AG04449 (cell line): ENCODE measurements around the gene ZMYM4.

Source experiments
- CTCF ChIA-PET: fragments of 350-600 bp; formaldehyde crosslinking; extraction: SDS; loops from one replicate; lab custom pipeline; 2021; ENCODE audit warnings: antibody characterized with exemption; lab: Yijun Ruan, JAX
- POLR2A ChIA-PET: fragments of 400-600, 350-600 bp; formaldehyde crosslinking; extraction: SDS; loops from one replicate; lab custom pipeline; 2020; ENCODE audit warnings: antibody characterized with exemption, inconsistent platforms; lab: Yijun Ruan, JAX
- DNase-seq: peaks from one replicate; pipeline ENCODE4 v3.0.0-alpha.2; 2010; ENCODE audit warnings: low read depth, low spot score
- H3K4me3 ChIP-seq: 2 replicates; pipeline ENCODE4 v1.5.1; 2011; ENCODE audit warnings: low read depth, mild to moderate bottlenecking, control low read depth, low read length
- TF ChIP-seq, protein P1 (sequence below): IDR thresholded peaks from one replicate; pipeline ENCODE4 v1.5.1; 2011; ENCODE audit warnings: mild to moderate bottlenecking, moderate library complexity, low read length, control low read depth, inconsistent platforms; ENCODE audit not compliant: insufficient read depth; ENCODE audit errors: missing control alignments

ZMYM4 gene

DNA sequence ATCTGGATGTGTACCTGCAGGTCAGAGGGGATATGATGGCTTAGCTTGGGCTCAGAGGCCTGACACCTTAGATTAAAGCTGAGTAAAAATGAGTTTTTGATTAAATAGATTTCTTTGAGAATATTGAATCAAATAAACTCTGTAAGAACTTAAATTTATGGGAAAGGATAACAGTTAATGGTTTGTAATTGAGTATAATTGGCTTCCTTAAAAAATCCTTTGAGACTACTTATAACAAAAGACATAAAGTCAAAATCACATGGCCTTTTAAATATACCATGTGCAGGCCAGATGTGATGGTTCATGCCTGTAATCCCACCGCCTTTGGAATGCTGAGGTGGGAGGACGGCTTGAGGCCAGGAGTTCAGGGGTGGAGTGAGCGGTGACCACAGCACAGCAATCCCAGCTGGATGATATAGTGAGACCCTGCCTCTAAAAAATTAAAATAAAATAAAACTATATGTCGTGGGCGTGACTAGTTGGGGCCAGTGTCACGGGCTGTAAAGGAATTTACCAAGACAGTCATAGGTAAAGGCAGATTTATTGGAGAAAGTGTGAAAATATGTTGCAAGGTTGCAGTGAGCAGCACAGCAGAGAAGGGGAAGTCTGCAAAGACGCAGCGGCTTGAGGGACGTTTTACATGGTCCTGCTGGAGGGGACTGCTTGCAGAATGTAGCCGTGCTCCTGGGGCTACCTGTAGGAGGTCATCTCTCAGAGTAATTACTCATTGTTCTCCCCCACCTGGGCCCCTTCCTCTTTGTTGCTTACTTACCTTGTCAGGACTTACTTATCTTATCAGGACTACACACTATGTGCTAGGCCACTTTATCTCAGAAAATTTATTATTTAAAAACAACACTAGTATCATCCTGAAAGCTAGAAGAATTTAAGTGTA is 122.3 kb downstream of the ZMYM4 start:
- H3K4me3 ChIP-seq, result no peak overlapping the region
- CTCF ChIA-PET, result no interaction called here
- DNase-seq, result no peak
- POLR2A ChIA-PET, result no interaction called here
- TF ChIP-seq, protein P1, sequence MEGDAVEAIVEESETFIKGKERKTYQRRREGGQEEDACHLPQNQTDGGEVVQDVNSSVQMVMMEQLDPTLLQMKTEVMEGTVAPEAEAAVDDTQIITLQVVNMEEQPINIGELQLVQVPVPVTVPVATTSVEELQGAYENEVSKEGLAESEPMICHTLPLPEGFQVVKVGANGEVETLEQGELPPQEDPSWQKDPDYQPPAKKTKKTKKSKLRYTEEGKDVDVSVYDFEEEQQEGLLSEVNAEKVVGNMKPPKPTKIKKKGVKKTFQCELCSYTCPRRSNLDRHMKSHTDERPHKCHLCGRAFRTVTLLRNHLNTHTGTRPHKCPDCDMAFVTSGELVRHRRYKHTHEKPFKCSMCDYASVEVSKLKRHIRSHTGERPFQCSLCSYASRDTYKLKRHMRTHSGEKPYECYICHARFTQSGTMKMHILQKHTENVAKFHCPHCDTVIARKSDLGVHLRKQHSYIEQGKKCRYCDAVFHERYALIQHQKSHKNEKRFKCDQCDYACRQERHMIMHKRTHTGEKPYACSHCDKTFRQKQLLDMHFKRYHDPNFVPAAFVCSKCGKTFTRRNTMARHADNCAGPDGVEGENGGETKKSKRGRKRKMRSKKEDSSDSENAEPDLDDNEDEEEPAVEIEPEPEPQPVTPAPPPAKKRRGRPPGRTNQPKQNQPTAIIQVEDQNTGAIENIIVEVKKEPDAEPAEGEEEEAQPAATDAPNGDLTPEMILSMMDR, result no peak

DNA sequence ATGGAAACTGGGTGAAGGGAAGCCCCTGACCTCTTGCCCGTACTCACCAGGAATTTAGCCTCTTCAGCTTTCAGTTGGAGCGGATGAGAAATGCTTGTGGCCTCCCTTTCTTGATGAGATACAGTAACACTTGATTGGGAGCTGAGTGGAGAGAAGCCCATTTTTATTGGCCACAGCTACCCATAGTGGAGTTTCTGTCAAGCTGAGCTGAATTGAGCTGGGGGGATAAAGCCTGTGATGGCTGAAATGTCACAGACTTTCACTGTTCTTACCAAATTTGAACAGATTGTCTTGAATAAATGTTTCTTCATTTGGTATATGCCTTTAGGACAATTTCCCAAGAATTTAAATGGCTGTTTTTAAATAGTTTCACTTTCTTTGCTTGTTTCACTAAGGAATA is 125.9 kb downstream of the ZMYM4 start:
- ChIA-PET CTCF (interaction anchor here (1.1 kb wide), 1 partner anchor 61 kb away, joined by 4 read pairs; no protein-coding TSS in a partner anchor), POLR2A (no interaction called here)
- TF ChIP-seq, protein P1, result no peak
- no peak overlapping the region for H3K4me3 ChIP-seq
- DNase-seq, result no peak

DNA sequence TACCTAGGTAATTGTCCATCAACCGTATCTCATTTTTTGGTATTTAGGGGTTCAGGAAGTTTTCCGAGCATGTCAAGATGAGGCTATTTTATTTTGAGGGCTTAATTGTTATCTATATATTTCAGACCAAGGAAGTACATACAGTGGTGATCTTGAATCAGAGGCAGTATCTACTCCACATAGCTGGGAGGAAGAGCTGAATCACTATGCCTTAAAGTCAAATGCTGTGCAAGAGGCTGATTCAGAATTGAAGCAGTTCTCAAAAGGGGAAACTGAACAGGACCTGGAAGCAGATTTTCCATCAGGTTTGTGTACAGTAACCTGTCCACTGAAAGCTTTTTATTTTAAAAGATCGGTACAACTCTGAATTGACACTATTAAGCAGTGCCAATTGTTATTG is 130.2 kb downstream of the ZMYM4 start:
- CTCF ChIA-PET, result interaction anchor here (1.0 kb wide), 1 partner anchor 50 kb away, joined by 3 read pairs; no protein-coding TSS in a partner anchor
- no peak for DNase-seq
- H3K4me3 ChIP-seq, result no peak overlapping the region
- POLR2A ChIA-PET, result no interaction called here
- TF ChIP-seq, protein P1, result no peak

DNA sequence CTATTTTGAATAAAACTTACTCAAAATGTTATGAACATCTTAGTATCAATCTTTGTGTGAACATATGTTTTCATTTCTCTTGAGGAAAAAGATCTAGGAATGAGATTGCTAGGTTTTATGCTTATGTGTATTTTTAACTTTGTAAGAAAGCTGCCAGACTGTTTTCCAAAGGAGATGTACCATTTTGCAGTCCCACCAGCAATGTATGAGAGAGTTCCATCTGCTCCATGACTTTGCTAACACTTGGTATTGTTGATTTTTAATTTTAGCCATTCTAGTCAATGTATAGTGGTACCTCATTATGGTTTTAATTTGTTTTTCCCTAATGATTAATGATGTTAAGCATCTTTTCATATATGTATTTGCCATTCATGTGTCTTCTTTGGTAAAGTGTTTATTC is 132.5 kb downstream of the ZMYM4 start:
- POLR2A ChIA-PET, result no interaction called here
- TF ChIP-seq, protein P1, result no peak
- CTCF ChIA-PET, result interaction anchor here (2.2 kb wide), 1 partner anchor 199 kb away, joined by 5 read pairs; no protein-coding TSS in a partner anchor
- H3K4me3 ChIP-seq, result no peak overlapping the region
- no peak for DNase-seq

DNA sequence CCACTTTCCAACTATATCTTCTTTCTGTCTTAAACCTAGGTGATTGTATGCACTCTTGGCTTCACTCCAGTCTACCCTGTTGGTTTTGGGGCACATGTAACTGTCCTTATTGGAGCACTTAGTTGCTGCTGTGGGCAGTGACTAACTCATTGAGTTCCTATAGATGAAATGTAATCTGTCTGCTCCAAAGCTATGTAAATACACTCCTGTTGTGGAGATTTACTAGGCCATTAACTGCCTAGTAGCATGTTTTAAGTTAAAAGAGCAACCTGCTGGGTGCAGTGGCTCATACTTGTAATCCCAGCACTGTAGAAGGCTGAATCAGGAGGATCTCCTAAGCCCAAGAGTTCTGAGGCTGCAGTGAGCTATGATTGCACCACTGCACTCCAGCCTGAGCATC is 137.6 kb downstream of the ZMYM4 start:
- POLR2A ChIA-PET, result no interaction called here
- no peak for DNase-seq
- H3K4me3 ChIP-seq, result no peak overlapping the region
- TF ChIP-seq, protein P1, result no peak
- CTCF ChIA-PET, result interaction anchor here (0.6 to 1.0 kb wide), 3 partner anchors 12 to 41 kb away, joined by 3 to 5 read pairs (median 4); no protein-coding TSS in a partner anchor

DNA sequence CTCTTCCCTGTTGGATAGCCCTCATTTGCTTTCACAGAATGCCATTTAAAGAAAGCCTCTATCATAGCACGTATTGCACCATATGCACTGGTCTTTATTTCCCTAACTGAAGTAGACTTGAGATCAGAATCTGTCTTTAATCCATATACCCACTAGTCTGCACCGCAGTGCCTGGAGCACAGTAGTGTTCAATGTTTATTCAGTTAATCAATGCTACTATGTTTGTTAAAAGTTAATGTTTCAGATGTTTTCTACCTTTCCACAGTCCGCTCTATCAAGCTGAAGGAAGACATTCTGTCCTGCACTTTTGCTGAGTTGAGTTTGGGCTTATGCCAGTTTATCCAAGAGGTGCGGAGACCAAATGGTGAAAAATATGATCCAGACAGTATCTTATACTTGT is 139.2 kb downstream of the ZMYM4 start:
- TF ChIP-seq, protein P1, result no peak
- no peak overlapping the region for H3K4me3 ChIP-seq
- DNase-seq, result no peak
- CTCF ChIA-PET, result interaction anchor here (1.1 to 1.5 kb wide), 3 partner anchors 11 to 621 kb away, joined by 3 to 5 read pairs (median 3); no protein-coding TSS in a partner anchor
- POLR2A ChIA-PET, result no interaction called here
